Fibroblast of the aortic adventitia (primary cell): ENCODE measurements around the gene CEP76. TPM values are rescaled to one million over a fixed set of nuclear protein-coding genes. Genes with fewer than 3 reads are reported as not detected.
A peak's percentile ranks its signal among the peaks of the same experiment; 100 is the strongest.

Experiments used
- DNase-seq: peaks from one replicate; pipeline ENCODE4 v3.0.0-alpha.2; 2010; ENCODE audit warnings: low read depth
- H3K4me3 ChIP-seq: 2 replicates; pipeline ENCODE4 v1.5.1; 2011; ENCODE audit warnings: low read depth, mild to moderate bottlenecking, control low read depth, low read length, moderate library complexity
- CTCF ChIP-seq: IDR thresholded peaks from 2 replicates; pipeline ENCODE4 v1.5.1; 2011; ENCODE audit warnings: mild to moderate bottlenecking, low read length, control low read depth, inconsistent platforms; ENCODE audit not compliant: insufficient read depth
- total RNA-seq: library from RNA; depleted of rRNA; stranded (reverse); fragments of >200 nt; gene quantifications from 2 replicates; pipeline ENCODE4 v1.2.3, GENCODE V29; 2012; ENCODE audit warnings: low replicate concordance

CEP76 gene
- total RNA-seq, 1 donor: 10.3 TPM

- H3K4me3 ChIP-seq: no peak overlapping the region
- peak; percentile 31 for DNase-seq
- TF ChIP-seq CTCF: no peak
Measured at GRCh38 chr18:12625241-12625640, 77.3 kb downstream of the CEP76 start.

Other genes with a start within 250 kb of the CEP76 start
- 27.7 and 43.4 TPM in 2 replicates for gene SPIRE1, start 44.6 kb downstream of the CEP76 start, total RNA-seq
- gene PSMG2, start 319 bp upstream of the CEP76 start, total RNA-seq: 58.0 and 126 TPM in 2 replicates
- 29.4 and 41.5 TPM in 2 replicates for gene PTPN2, start 181.5 kb upstream of the CEP76 start, total RNA-seq
- gene SEH1L, start 245.3 kb upstream of the CEP76 start, total RNA-seq: 52.2 and 68.8 TPM in 2 replicates